Trophoblast cell (in vitro differentiated cells and primary cell): ENCODE measurements around the gene CYTL1. TPM values are rescaled to one million over a fixed set of nuclear protein-coding genes. Genes with fewer than 3 reads are reported as not detected.
"Not testable (repeated sequence)": the region's sequence is repeated elsewhere in the genome, so short reads cannot be mapped to it uniquely, and the experiment has no call there.

Experiments used
- DNase-seq, 2 donors: peaks; one replicate each; pipeline ENCODE4 v3.0.0-alpha.2; 2016
- H2AFZ ChIP-seq: 2 replicates; pipeline ENCODE4 v1.6.1; 2013; ENCODE audit warnings: low read length, moderate library complexity, mild to moderate bottlenecking; ENCODE audit not compliant: insufficient read depth, poor library complexity
- H2AK5ac ChIP-seq: 2 replicates; pipeline ENCODE4 v1.6.1; 2013; ENCODE audit warnings: mild to moderate bottlenecking, low read length
- H2BK120ac ChIP-seq: 2 replicates; pipeline ENCODE4 v1.6.1; 2013; ENCODE audit warnings: low read length, mild to moderate bottlenecking, moderate library complexity; ENCODE audit not compliant: insufficient read depth, poor library complexity
- H2BK12ac ChIP-seq: 2 replicates; pipeline ENCODE4 v1.6.1; 2013; ENCODE audit warnings: mild to moderate bottlenecking, low read length, moderate library complexity
- H2BK5ac ChIP-seq: 2 replicates; pipeline ENCODE4 v1.6.1; 2013; ENCODE audit warnings: low read length, low read depth, moderate library complexity, mild to moderate bottlenecking; ENCODE audit not compliant: poor library complexity
- H3K14ac ChIP-seq: 2 replicates; pipeline ENCODE4 v1.6.1; 2013; ENCODE audit warnings: mild to moderate bottlenecking, low read length
- H3K18ac ChIP-seq: 2 replicates; pipeline ENCODE4 v1.6.1; 2013; ENCODE audit warnings: mild to moderate bottlenecking, low read length
- H3K23ac ChIP-seq: 2 replicates; pipeline ENCODE4 v1.6.1; 2013; ENCODE audit warnings: low read length
- H3K27ac ChIP-seq: 2 replicates; pipeline ENCODE4 v1.5.1; 2013; ENCODE audit warnings: low read depth, mild to moderate bottlenecking, inconsistent platforms, low read length, moderate library complexity
- H3K27me3 ChIP-seq: 2 replicates; pipeline ENCODE4 v1.6.1; 2013; ENCODE audit warnings: inconsistent platforms, mild to moderate bottlenecking, low read length, moderate library complexity; ENCODE audit not compliant: insufficient read depth
- H3K36me3 ChIP-seq, 2 experiments: 1 replicate in 1 of 2; 2 replicates in 1 of 2; pipeline ENCODE4 v1.6.1; 2013; ENCODE audit warnings: low read length in 2 of 2, mild to moderate bottlenecking in 2 of 2, moderate library complexity in 1 of 2; ENCODE audit not compliant: insufficient read depth in 2 of 2, control insufficient read depth in 1 of 2
- H3K4ac ChIP-seq: 2 replicates; pipeline ENCODE4 v1.6.1; 2013; ENCODE audit warnings: low read depth, mild to moderate bottlenecking, low read length, moderate library complexity
- H3K4me1 ChIP-seq, 2 experiments: 1 replicate in 1 of 2; 2 replicates in 1 of 2; pipeline ENCODE4 v1.6.1; 2013; ENCODE audit warnings: low read length in 2 of 2, mild to moderate bottlenecking in 2 of 2, moderate library complexity in 1 of 2; ENCODE audit not compliant: insufficient read depth in 2 of 2, control insufficient read depth in 1 of 2
- H3K4me2 ChIP-seq: 2 replicates; pipeline ENCODE4 v1.6.1; 2013; ENCODE audit warnings: inconsistent platforms, mild to moderate bottlenecking, low read length, moderate library complexity
- H3K4me3 ChIP-seq: 2 replicates; pipeline ENCODE4 v1.5.1; 2013; ENCODE audit warnings: mild to moderate bottlenecking, low read depth, low read length, inconsistent platforms
- H3K79me1 ChIP-seq: one replicate; pipeline ENCODE4 v1.6.1; 2013; ENCODE audit warnings: low read length
- H3K79me2 ChIP-seq: 2 replicates; pipeline ENCODE4 v1.6.1; 2013; ENCODE audit warnings: low read length, mild to moderate bottlenecking; ENCODE audit not compliant: control insufficient read depth, insufficient read depth, poor library complexity
- H3K9ac ChIP-seq: 2 replicates; pipeline ENCODE4 v1.6.1; 2013; ENCODE audit warnings: mild to moderate bottlenecking, low read length
- H3K9me3 ChIP-seq: 2 replicates; pipeline ENCODE4 v1.6.1; 2013; ENCODE audit warnings: low read depth, mild to moderate bottlenecking, control low read depth, inconsistent platforms, low read length; ENCODE audit not compliant: insufficient read depth
- H4K12ac ChIP-seq: 2 replicates; pipeline ENCODE4 v1.6.1; 2013; ENCODE audit warnings: low read depth, mild to moderate bottlenecking, low read length, moderate library complexity
- H4K8ac ChIP-seq: 2 replicates; pipeline ENCODE4 v1.6.1; 2013; ENCODE audit warnings: low read depth, mild to moderate bottlenecking, low read length, moderate library complexity
- H4K91ac ChIP-seq: one replicate; pipeline ENCODE4 v1.6.1; 2013; ENCODE audit warnings: low read depth, mild to moderate bottlenecking, low read length, moderate library complexity
- WGBS: extraction: QIAGEN DNeasy Blood & Tissue Kit; methylation state at CpG from one replicate; pipeline ENCODE4 v1.1.7; 2013; ENCODE audit warnings: missing lambda C conversion rate; ENCODE audit not compliant: insufficient read length, insufficient coverage; ENCODE audit errors: extremely low coverage; 5-methylcytosine and 5-hydroxymethylcytosine counted together
- polyA plus RNA-seq: library from polyadenylated mRNA; stranded (reverse); fragments of 200-250 nt; gene quantifications from 2 replicates; pipeline ENCODE4 v1.2.3, GENCODE V29; 2013

The CYTL1 gene, protein sequence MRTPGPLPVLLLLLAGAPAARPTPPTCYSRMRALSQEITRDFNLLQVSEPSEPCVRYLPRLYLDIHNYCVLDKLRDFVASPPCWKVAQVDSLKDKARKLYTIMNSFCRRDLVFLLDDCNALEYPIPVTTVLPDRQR
- 3.0 and 3.3 TPM in 2 replicates for polyA plus RNA-seq

DNA sequence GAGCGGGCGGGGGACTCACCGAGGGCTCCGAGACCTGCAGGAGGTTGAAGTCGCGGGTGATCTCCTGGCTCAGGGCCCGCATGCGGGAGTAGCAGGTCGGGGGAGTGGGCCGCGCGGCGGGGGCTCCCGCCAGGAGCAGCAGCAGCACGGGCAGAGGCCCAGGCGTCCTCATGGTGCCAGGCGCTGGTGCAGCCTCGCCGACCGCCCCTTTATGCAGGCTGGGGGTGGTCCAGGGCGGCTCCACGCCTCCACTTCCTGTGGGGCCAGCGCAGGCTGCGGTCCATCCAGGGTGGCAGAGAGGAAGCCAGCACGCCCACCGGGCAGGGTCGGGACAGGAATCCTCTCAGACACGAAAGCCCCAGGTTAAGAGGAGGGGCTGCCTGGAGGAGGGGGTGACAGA lies at the start of gene CYTL1:
Gene CYTL1, minus strand, starts transcription at position 185 of the 400 bp plus-strand sequence. Its CDS starts 13 bp downstream, at position 172.
- no peaks in the 10 kb centered on the region for H3K79me1 ChIP-seq
- H3K79me2 ChIP-seq, result no peaks in the 10 kb centered on the region
- peak within 1 kb of the TSS; percentile 23 for H2AFZ ChIP-seq
- no peak within 1 kb of the TSS for H3K4ac ChIP-seq
- H3K9ac ChIP-seq, result no peak within 1 kb of the TSS
- H4K12ac ChIP-seq, result no peak within 1 kb of the TSS
- H3K18ac ChIP-seq, result no peak within 1 kb of the TSS
- DNase-seq, result no peak
- H2BK5ac ChIP-seq, result no peak within 1 kb of the TSS
- H2AK5ac ChIP-seq, result no peak within 1 kb of the TSS
- WGBS, result no CpG with 5 or more reads among the region's 28 CpGs
- peak within 1 kb of the TSS; percentile 55 for H3K4me2 ChIP-seq
- no peaks in the 10 kb centered on the region for H3K4me1 ChIP-seq
- H3K36me3 ChIP-seq, result no peaks in the 10 kb centered on the region
- no peak within 1 kb of the TSS for H3K14ac ChIP-seq
- H2BK120ac ChIP-seq, result no peak within 1 kb of the TSS
- peak within 1 kb of the TSS; percentile 4 for H3K4me3 ChIP-seq
- no peak within 1 kb of the TSS for H4K8ac ChIP-seq
- no peak within 1 kb of the TSS for H4K91ac ChIP-seq
- H3K23ac ChIP-seq, result no peak within 1 kb of the TSS
- peaks cover 2% of the 10 kb centered on the region for H3K27me3 ChIP-seq
- peaks cover 5% of the 10 kb centered on the region for H3K9me3 ChIP-seq
- no peak within 1 kb of the TSS for H2BK12ac ChIP-seq
- no peak within 1 kb of the TSS for H3K27ac ChIP-seq

DNA sequence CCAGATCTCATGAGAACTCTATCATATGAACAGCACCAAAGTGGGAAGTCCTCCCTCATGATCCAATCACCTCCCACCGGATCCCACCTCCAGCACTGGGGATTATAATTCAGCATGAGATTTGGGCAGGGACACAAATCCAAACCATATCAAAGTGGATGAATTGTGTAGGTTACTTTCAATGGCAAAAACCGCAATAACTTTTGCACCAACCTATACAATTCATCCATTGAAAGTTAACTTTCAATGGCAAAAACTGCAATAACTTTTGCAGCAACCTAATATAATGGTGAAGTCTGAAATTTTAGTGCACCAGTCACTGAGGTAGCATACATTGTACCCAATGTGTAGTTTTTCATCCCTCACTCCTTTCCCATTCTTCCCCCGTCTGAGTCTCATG lies 48.6 kb upstream of the CYTL1 start:
- Histone ChIP-seq H2BK12ac (no peak overlapping the region), H3K18ac (no peak overlapping the region), H3K79me2 (no peaks in the 10 kb centered on the region), H2AFZ (no peak overlapping the region), H3K14ac (no peak overlapping the region), H3K9me3 (peaks cover 3% of the 10 kb centered on the region), H3K4me2 (no peak overlapping the region), H4K8ac (no peak overlapping the region), H3K36me3 (no peaks in the 10 kb centered on the region), H3K4ac (no peak overlapping the region), H2BK120ac (no peak overlapping the region), H3K9ac (no peak overlapping the region), H3K27ac (no peak overlapping the region), H3K23ac (no peak overlapping the region), H4K12ac (no peak overlapping the region), H4K91ac (no peak overlapping the region), H3K4me1 (no peaks in the 10 kb centered on the region), H3K27me3 (no peaks in the 10 kb centered on the region), H2BK5ac (no peak overlapping the region), H3K4me3 (no peak overlapping the region), H2AK5ac (no peak overlapping the region), H3K79me1 (no peaks in the 10 kb centered on the region)
- no CpG with 5 or more reads among the region's 3 CpGs for WGBS
- DNase-seq, result no peak

DNA sequence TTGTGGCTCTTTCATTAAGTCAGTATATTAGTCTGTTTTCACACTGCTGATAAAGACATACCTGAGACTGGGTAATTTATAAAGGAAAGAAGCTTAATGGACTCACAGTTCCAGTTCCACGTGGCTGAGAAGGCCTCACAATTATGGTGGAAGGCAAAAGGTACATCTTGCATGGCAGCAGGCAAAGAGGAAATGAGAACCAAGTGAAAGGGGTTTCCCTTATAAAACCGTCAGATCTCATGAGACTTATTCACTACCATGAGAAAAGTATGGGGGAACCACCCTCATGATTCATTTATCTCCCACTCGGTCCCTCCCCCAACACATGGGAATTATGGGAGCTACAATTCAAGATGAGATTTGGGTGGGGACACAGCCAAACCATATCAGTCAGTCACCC lies 47.7 kb upstream of the CYTL1 start:
- not testable (repeated sequence) for H4K12ac ChIP-seq, H4K8ac ChIP-seq, H3K9me3 ChIP-seq, H3K79me2 ChIP-seq, H3K14ac ChIP-seq, H4K91ac ChIP-seq, H2AFZ ChIP-seq, H2BK120ac ChIP-seq, DNase-seq, H3K4me1 ChIP-seq, H3K18ac ChIP-seq, H2BK5ac ChIP-seq, H3K27ac ChIP-seq, H3K36me3 ChIP-seq, H2AK5ac ChIP-seq, H3K9ac ChIP-seq, H3K23ac ChIP-seq, H3K79me1 ChIP-seq, H2BK12ac ChIP-seq, H3K4me2 ChIP-seq, H3K4me3 ChIP-seq, H3K27me3 ChIP-seq, H3K4ac ChIP-seq
- no CpG with 5 or more reads among the region's 3 CpGs for WGBS

DNA sequence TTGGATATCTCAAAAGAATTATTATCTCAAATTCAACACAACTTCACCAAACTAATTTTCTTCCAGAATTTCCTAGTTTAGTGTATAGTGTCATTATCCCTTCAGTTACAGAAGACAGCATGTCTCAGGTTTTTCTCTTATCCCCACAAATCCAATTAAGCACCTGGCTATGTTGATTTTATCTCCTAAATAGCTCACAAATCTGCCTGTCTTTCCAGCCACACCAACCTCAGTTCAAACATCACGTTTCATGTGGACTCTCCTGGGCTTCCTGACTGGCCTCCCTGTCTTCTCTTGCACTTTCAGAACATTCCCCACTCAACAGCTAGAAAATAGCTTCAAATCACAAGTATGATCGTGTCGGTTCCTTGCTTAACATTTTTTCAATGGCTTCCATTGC lies 46.8 kb upstream of the CYTL1 start:
- no peak overlapping the region for H3K9ac ChIP-seq
- no peak overlapping the region for H3K4me2 ChIP-seq
- no peaks in the 10 kb centered on the region for H3K79me1 ChIP-seq
- no peak overlapping the region for H3K18ac ChIP-seq
- H4K91ac ChIP-seq, result no peak overlapping the region
- H3K4me3 ChIP-seq, result no peak overlapping the region
- no CpG with 5 or more reads among the region's 3 CpGs for WGBS
- H2BK120ac ChIP-seq, result no peak overlapping the region
- H2BK5ac ChIP-seq, result no peak overlapping the region
- H4K8ac ChIP-seq, result no peak overlapping the region
- no peak overlapping the region for H2AFZ ChIP-seq
- H2AK5ac ChIP-seq, result no peak overlapping the region
- DNase-seq, result no peak
- no peaks in the 10 kb centered on the region for H3K36me3 ChIP-seq
- no peak overlapping the region for H4K12ac ChIP-seq
- H3K27me3 ChIP-seq, result no peaks in the 10 kb centered on the region
- no peaks in the 10 kb centered on the region for H3K79me2 ChIP-seq
- no peak overlapping the region for H2BK12ac ChIP-seq
- no peak overlapping the region for H3K14ac ChIP-seq
- no peak overlapping the region for H3K27ac ChIP-seq
- H3K4ac ChIP-seq, result no peak overlapping the region
- peaks cover 3% of the 10 kb centered on the region for H3K9me3 ChIP-seq
- no peak overlapping the region for H3K23ac ChIP-seq
- H3K4me1 ChIP-seq, result no peaks in the 10 kb centered on the region
